Muscle of back (tissue), 10 donors: ENCODE data around the gene SLC25A41. TPM values are rescaled to one million over a fixed set of nuclear protein-coding genes. Genes with fewer than 3 reads are reported as not detected.

ENCODE experiments used
- polyA plus RNA-seq, 10 donors: library from polyadenylated mRNA; unstranded; fragments of 120-200 nt; gene quantifications; one replicate each; pipeline ENCODE4 v1.2.1, GENCODE V29; 2013; ENCODE audit not compliant: insufficient read length in 10 of 10

Gene SLC25A41
- polyA plus RNA-seq, 10 donors: 0.16 to 1.2 (median 0.30) TPM

Other genes with a start within 250 kb of the SLC25A41 start
- gene MLLT1, start 153.8 kb downstream of the SLC25A41 start, polyA plus RNA-seq: 10 to 100 TPM; 34.9 to 56.8 (median 45.0) TPM
- under 1 TPM in 3 of 10 donors, not detected in 7; 0.08 to 0.28 (median 0.11) TPM for gene ACER1, start 100.2 kb downstream of the SLC25A41 start, polyA plus RNA-seq
- 10 to 100 TPM; 50.6 to 62.3 (median 55.5) TPM for gene CLPP, start 72.2 kb downstream of the SLC25A41 start, polyA plus RNA-seq
- 100 to 1,000 TPM in 1 of 10 donors, 10 to 100 TPM in 9; 67.5 to 103 (median 75.4) TPM for gene ALKBH7, start 61.0 kb downstream of the SLC25A41 start, polyA plus RNA-seq
- gene PSPN, start 57.8 kb downstream of the SLC25A41 start, polyA plus RNA-seq: 1 to 10 TPM in 4 of 10 donors, under 1 TPM in 6; 0.69 to 1.3 (median 0.94) TPM
- 10 to 100 TPM; 39.2 to 77.9 (median 54.0) TPM for gene GTF2F1, start 40.6 kb downstream of the SLC25A41 start, polyA plus RNA-seq
- 100 to 1,000 TPM; 153 to 254 (median 184) TPM for gene KHSRP, start 9.0 kb downstream of the SLC25A41 start, polyA plus RNA-seq
- 10 to 100 TPM; 24.8 to 40.0 (median 31.4) TPM for gene SLC25A23, start 26.0 kb upstream of the SLC25A41 start, polyA plus RNA-seq
- gene CRB3, start 30.5 kb upstream of the SLC25A41 start, polyA plus RNA-seq: 1 to 10 TPM in 2 of 10 donors, under 1 TPM in 2, not detected in 6; 0.22 to 1.2 (median 0.68) TPM
- 1 to 10 TPM in 6 of 10 donors, under 1 TPM in 4; 0.39 to 4.3 (median 1.1) TPM for gene DENND1C, start 48.0 kb upstream of the SLC25A41 start, polyA plus RNA-seq
- 1 to 10 TPM in 4 of 10 donors, under 1 TPM in 6; 0.16 to 1.8 (median 0.76) TPM for gene TUBB4A, start 68.5 kb upstream of the SLC25A41 start, polyA plus RNA-seq
- 1 to 10 TPM in 6 of 10 donors, under 1 TPM in 4; 0.28 to 2.8 (median 1.2) TPM for gene TNFSF9, start 97.3 kb upstream of the SLC25A41 start, polyA plus RNA-seq
- gene CD70, start 157.4 kb upstream of the SLC25A41 start, polyA plus RNA-seq: 1 to 10 TPM in 4 of 10 donors, under 1 TPM in 5, not detected in 1; 0.20 to 3.0 (median 0.91) TPM
- under 1 TPM in 6 of 10 donors, not detected in 4; 0.03 to 0.44 (median 0.16) TPM for gene TNFSF14, start 236.4 kb upstream of the SLC25A41 start, polyA plus RNA-seq